ENCODE results near the gene CST7. TPM values are rescaled to one million over a fixed set of nuclear protein-coding genes. Genes with fewer than 3 reads are reported as not detected.
A peak's percentile ranks its signal among the peaks of the same experiment; 100 is the strongest.

CST7 gene
- total and polyA plus RNA-seq, 7 donors = 0.13 to 1.2 (median 0.55) TPM

DNA sequence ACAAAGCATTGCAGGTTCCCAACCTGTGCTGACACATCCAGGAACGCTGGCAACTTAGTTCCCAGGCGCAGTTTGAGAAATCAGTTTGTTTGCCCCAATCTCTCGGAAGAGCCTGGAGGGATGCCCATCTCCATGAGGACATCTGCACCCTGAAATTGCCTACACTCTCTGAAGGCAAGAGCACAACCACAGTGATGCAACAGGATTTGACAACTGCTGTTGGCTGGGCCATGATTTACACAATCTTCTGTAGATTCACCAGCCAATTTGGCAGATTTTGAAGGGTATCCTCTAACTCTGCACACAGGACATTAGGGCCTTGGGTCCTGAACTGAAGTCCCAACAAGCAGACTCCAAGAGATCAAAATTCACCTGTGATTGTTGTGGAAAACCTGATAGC, 40.1 kb downstream of the CST7 start:
- Histone ChIP-seq H3K27me3 (ENCODE audit: insufficient read depth in 3 of 3, low read length in 2 of 3) (no peaks in the 10 kb centered on the region), H3K4me3 (no peak overlapping the region), H3K9me3 (no peaks in the 10 kb centered on the region), H3K4me1 (peaks cover 47% of the 10 kb centered on the region), H3K36me3 (ENCODE audit: insufficient read depth in 1 of 2, low read depth in 1 of 2) (no peaks in the 10 kb centered on the region), H3K27ac (no peak overlapping the region)
- TF ChIP-seq CTCF (IDR thresholded peaks at IDR 0.05) = no peak
- DNase-seq = peak in 1 of 2 donors; percentile 26
- WGBS, 3 donors = 52 to 81% (median 62%) methylated on average over 3 of the region's 3 CpGs
- intact Hi-C loops (cut with DNase I) = loop anchor here in 1 of 2 donors (10.0 kb wide), 1 partner anchor 626 kb away; no protein-coding TSS in a partner anchor
- peak in 1 of 4 donors; percentile 21 for ATAC-seq

GRCh38 chr20:24990810-24991252, 41.8 kb downstream of the CST7 start:
- no peaks in the 10 kb centered on the region for H3K9me3 ChIP-seq
- H3K4me3 ChIP-seq = peak overlapping the region; percentile 82
- 90 to 94% (median 94%) methylated on average over 2 of the region's 2 CpGs for WGBS, 3 donors
- H3K27ac ChIP-seq = no peak overlapping the region
- ATAC-seq (no peak), DNase-seq (no peak)
- intact Hi-C loops (cut with DNase I) = loop anchor here (5.0 kb wide), 2 partner anchors 201 to 406 kb away; no protein-coding TSS in a partner anchor
- no peaks in the 10 kb centered on the region for H3K27me3 ChIP-seq (ENCODE audit: insufficient read depth in 3 of 3, low read length in 2 of 3)
- H3K4me1 ChIP-seq = peaks cover 31% of the 10 kb centered on the region
- no peak for TF ChIP-seq CTCF (IDR thresholded peaks at IDR 0.05)
- no peaks in the 10 kb centered on the region for H3K36me3 ChIP-seq (ENCODE audit: insufficient read depth in 1 of 2, low read depth in 1 of 2)

- ATAC-seq (peak in 3 of 4 donors; percentile 16 to 36 (median 26)), DNase-seq (peak in 1 of 2 donors; percentile 32)
- Histone ChIP-seq H3K27ac (peak overlapping the region; percentile 90), H3K36me3 (ENCODE audit: insufficient read depth in 1 of 2, low read depth in 1 of 2) (no peaks in the 10 kb centered on the region), H3K27me3 (ENCODE audit: insufficient read depth in 3 of 3, low read length in 2 of 3) (no peaks in the 10 kb centered on the region), H3K9me3 (no peaks in the 10 kb centered on the region), H3K4me1 (peaks cover 23% of the 10 kb centered on the region), H3K4me3 (peak overlapping the region; percentile 82)
- 0 to 1% (median 1%) methylated on average over 29 to 36 of the region's 36 CpGs for WGBS, 3 donors
- intact Hi-C loops (cut with DNase I) = loop anchor here (5.0 kb wide), 2 partner anchors 200 to 405 kb away; no protein-coding TSS in a partner anchor
- TF ChIP-seq CTCF (IDR thresholded peaks at IDR 0.05) = no peak
Observed at GRCh38 chr20:24991897-24992486, 42.9 kb downstream of the CST7 start.

- no peaks in the 10 kb centered on the region for H3K36me3 ChIP-seq (ENCODE audit: insufficient read depth in 1 of 2, low read depth in 1 of 2)
- peak within 1 kb of the TSS; percentile 90 for H3K27ac ChIP-seq
- H3K4me3 ChIP-seq = peak within 1 kb of the TSS; percentile 82
- DNase-seq (peak; percentile 98), ATAC-seq (peak; percentile 94 to 98 (median 94))
- intact Hi-C loops (cut with DNase I) = loop anchor here (5.0 kb wide), 2 partner anchors 200 to 405 kb away; no protein-coding TSS in a partner anchor
- no peaks in the 10 kb centered on the region for H3K27me3 ChIP-seq (ENCODE audit: insufficient read depth in 3 of 3, low read length in 2 of 3)
- peaks cover 23% of the 10 kb centered on the region for H3K4me1 ChIP-seq
- H3K9me3 ChIP-seq = no peaks in the 10 kb centered on the region
- no peak for TF ChIP-seq CTCF (IDR thresholded peaks at IDR 0.05)
- 0 to 1% (median 0%) methylated on average over 66 to 69 of the region's 69 CpGs for WGBS, 3 donors
Observed at GRCh38 chr20:24992487-24993205, 43.6 kb downstream of the CST7 start, which contains the start of gene APMAP. APMAP (minus strand) TSS chr20:24992751; CDS start chr20:24992688, 63 bp downstream.
